Measurements from ENCODE around the gene SRPRA.

DNA sequence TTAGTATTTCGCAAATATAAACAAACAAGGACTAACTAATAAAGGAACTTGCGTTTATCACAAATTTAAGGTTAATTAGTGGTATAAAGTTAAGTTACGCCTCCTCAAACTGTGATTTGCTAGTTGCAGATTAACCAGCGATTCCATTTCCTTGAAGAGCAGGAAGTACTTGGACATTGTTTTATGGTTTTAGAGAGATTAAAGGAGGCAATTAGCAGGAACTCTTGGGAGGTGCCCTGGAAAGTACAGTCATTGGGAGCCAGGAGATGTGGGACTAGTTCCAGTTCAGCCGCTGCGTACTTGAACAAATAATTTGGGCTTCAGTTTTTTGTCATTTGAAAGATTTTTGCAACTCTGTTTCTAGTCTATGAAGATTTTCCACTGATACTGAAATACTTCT lies 53.9 kb downstream of the SRPRA start:
- TF ChIP-seq MYC (IDR thresholded peaks at IDR 0.05; ENCODE audit: low read depth, low read length), result no peak
- TF ChIP-seq POLR2AphosphoS5 (IDR thresholded peaks at IDR 0.05; ENCODE audit: insufficient read depth, low read depth, low read length), result no peak
- TF ChIP-seq, protein P1, sequence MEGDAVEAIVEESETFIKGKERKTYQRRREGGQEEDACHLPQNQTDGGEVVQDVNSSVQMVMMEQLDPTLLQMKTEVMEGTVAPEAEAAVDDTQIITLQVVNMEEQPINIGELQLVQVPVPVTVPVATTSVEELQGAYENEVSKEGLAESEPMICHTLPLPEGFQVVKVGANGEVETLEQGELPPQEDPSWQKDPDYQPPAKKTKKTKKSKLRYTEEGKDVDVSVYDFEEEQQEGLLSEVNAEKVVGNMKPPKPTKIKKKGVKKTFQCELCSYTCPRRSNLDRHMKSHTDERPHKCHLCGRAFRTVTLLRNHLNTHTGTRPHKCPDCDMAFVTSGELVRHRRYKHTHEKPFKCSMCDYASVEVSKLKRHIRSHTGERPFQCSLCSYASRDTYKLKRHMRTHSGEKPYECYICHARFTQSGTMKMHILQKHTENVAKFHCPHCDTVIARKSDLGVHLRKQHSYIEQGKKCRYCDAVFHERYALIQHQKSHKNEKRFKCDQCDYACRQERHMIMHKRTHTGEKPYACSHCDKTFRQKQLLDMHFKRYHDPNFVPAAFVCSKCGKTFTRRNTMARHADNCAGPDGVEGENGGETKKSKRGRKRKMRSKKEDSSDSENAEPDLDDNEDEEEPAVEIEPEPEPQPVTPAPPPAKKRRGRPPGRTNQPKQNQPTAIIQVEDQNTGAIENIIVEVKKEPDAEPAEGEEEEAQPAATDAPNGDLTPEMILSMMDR (IDR thresholded peaks at IDR 0.05; ENCODE audit: extremely low read depth in 1 of 2, insufficient read depth in 1 of 2, low read depth in 1 of 2, low read length in 2 of 2), result no peak
- TF ChIP-seq, protein P2, sequence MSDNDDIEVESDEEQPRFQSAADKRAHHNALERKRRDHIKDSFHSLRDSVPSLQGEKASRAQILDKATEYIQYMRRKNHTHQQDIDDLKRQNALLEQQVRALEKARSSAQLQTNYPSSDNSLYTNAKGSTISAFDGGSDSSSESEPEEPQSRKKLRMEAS (IDR thresholded peaks at IDR 0.05; ENCODE audit: insufficient read depth, insufficient read length), result no peak
- TF ChIP-seq EZH2 (IDR thresholded peaks at IDR 0.05; ENCODE audit: borderline replicate concordance, low read depth, low read length, severe bottlenecking), result no peak
- TF ChIP-seq POLR2A (IDR thresholded peaks at IDR 0.05; ENCODE audit: low read depth, low read length), result no peak
- TF ChIP-seq JUN (IDR thresholded peaks at IDR 0.05; ENCODE audit: borderline replicate concordance, insufficient read depth, insufficient read length, low read depth), result no peak
